Tibial artery (tissue), 4 donors: ENCODE data around the gene TTLL5.

ENCODE experiments used
- DNase-seq, 2 donors: peaks; one replicate each; pipeline ENCODE4 v3.0.0-alpha.2; 2019
- H3K27ac ChIP-seq, 2 donors: fragments of 200-600 bp; sonication (generic) in 1 of 2; 1 replicate in 1 of 2; 2 replicates in 1 of 2; pipeline ENCODE4 v1.5.1; 2018 to 2019; ENCODE audit warnings: mild to moderate bottlenecking in 1 of 2
- H3K27me3 ChIP-seq, 2 donors: fragments of 200-600 bp; sonication (generic) in 1 of 2; one replicate each; pipeline versions ENCODE4 v1.5.1 to v1.6.0; 2016 to 2019
- H3K36me3 ChIP-seq, 3 donors: fragments of 200-600 bp; sonication (generic) in 2 of 3; one replicate each; pipeline ENCODE4 v1.5.1; 2016 to 2019; ENCODE audit warnings: mild to moderate bottlenecking in 2 of 3
- H3K4me1 ChIP-seq, 4 donors: fragments of 200-600 bp; sonication (generic) in 2 of 4; 1 replicate in 3 of 4; 2 replicates in 1 of 4; pipeline ENCODE4 v1.5.1; 2016 to 2019
- H3K4me3 ChIP-seq, 2 donors: fragments of 200-600 bp; sonication (generic) in 1 of 2; 1 replicate in 1 of 2; 2 replicates in 1 of 2; pipeline ENCODE4 v1.5.1; 2018 to 2019; ENCODE audit warnings: mild to moderate bottlenecking in 2 of 2
- H3K9me3 ChIP-seq, 3 donors: fragments of 200-600 bp; sonication (generic) in 1 of 3; one replicate each; pipeline ENCODE4 v1.5.1; 2016 to 2019
- intact Hi-C: fragments of 100-400 bp; cut with DNase I; formaldehyde crosslinking; loops from one replicate; pipeline ENCODE4 v1.15.0; 2023; ENCODE audit warnings: low total_unique reads
- TF ChIP-seq, protein P1 (sequence below), 2 experiments: fragments of 200-600 bp in 1 of 2; fragments of 450-650 bp in 1 of 2; IDR thresholded peaks; one replicate each; pipeline ENCODE4 v1.5.1; 2017 to 2019; ENCODE audit warnings: antibody characterized with exemption in 2 of 2, mild to moderate bottlenecking in 1 of 2, moderate library complexity in 1 of 2

Gene TTLL5

DNA sequence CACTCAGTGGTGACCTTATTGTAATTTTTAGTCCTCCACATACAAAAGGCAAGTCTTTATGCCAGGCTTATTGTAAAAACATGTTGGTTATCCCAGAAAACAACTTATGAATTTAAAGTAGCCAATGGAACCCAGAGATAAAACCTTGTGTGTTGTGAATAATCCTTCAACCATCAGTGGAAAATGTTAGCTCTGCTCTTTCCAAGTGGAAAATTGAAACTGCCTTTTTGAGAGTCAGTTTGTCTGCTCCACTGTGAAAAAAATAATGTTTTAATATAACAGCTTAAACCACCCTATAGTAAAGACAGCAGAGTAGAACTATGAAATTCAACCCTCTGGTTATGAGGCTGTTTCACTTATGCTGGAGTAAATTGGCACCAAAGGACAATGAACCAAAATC lies 112.0 kb downstream of the TTLL5 start:
- TF ChIP-seq, protein P1, sequence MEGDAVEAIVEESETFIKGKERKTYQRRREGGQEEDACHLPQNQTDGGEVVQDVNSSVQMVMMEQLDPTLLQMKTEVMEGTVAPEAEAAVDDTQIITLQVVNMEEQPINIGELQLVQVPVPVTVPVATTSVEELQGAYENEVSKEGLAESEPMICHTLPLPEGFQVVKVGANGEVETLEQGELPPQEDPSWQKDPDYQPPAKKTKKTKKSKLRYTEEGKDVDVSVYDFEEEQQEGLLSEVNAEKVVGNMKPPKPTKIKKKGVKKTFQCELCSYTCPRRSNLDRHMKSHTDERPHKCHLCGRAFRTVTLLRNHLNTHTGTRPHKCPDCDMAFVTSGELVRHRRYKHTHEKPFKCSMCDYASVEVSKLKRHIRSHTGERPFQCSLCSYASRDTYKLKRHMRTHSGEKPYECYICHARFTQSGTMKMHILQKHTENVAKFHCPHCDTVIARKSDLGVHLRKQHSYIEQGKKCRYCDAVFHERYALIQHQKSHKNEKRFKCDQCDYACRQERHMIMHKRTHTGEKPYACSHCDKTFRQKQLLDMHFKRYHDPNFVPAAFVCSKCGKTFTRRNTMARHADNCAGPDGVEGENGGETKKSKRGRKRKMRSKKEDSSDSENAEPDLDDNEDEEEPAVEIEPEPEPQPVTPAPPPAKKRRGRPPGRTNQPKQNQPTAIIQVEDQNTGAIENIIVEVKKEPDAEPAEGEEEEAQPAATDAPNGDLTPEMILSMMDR (IDR thresholded peaks at IDR 0.05): no peak
- no peak for DNase-seq
- Histone ChIP-seq H3K27me3 (no peaks in the 10 kb centered on the region), H3K9me3 (no peaks in the 10 kb centered on the region), H3K27ac (no peak overlapping the region), H3K4me1 (peaks cover 0 to 17% (median 6%) of the 10 kb centered on the region in 4 donors), H3K4me3 (no peak overlapping the region), H3K36me3 (peaks cover 5 to 15% (median 6%) of the 10 kb centered on the region in 3 donors)
- intact Hi-C loops: no loop called here

DNA sequence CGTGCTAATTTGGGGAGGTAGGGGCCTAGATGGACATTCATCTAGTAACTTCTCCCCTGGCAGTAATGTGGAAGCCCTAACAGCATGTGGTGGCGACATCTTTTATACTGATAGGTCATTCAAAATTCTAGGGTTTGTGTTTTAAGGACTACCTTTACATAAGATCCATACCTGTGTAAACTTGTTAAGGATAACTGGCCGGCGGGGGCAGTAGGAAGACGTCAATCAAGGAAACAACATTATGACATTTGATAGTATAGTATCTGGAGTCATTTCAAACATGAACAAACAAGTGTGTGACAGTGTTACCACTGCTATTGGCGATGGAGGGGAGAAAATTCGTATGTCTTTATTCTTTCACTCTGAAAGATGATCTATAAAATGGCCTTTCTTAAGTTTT lies 120.0 kb downstream of the TTLL5 start:
- TF ChIP-seq, protein P1 (IDR thresholded peaks at IDR 0.05): no peak
- Histone ChIP-seq H3K9me3 (no peaks in the 10 kb centered on the region), H3K27ac (no peak overlapping the region), H3K4me3 (no peak overlapping the region), H3K4me1 (no peaks in the 10 kb centered on the region), H3K36me3 (peaks cover 14 to 39% (median 38%) of the 10 kb centered on the region in 3 donors), H3K27me3 (no peaks in the 10 kb centered on the region)
- no peak for DNase-seq
- intact Hi-C loops: no loop called here

DNA sequence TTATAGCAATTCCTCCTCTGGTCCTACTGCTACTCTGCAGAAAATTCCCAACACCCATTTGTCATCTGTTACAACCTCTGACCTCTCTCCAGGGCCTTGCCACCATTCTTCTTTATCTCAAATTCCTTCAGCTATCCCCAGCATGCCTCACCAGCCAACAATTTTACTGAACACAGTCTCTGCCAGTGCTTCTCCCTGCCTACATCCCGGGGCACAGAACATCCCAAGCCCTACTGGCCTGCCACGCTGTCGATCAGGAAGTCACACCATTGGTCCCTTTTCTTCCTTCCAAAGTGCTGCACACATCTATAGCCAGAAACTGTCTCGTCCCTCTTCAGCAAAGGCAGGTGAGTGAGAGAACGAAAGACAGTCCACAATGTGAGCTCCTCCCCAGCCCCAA lies 122.1 kb downstream of the TTLL5 start:
- intact Hi-C loops: no loop called here

DNA sequence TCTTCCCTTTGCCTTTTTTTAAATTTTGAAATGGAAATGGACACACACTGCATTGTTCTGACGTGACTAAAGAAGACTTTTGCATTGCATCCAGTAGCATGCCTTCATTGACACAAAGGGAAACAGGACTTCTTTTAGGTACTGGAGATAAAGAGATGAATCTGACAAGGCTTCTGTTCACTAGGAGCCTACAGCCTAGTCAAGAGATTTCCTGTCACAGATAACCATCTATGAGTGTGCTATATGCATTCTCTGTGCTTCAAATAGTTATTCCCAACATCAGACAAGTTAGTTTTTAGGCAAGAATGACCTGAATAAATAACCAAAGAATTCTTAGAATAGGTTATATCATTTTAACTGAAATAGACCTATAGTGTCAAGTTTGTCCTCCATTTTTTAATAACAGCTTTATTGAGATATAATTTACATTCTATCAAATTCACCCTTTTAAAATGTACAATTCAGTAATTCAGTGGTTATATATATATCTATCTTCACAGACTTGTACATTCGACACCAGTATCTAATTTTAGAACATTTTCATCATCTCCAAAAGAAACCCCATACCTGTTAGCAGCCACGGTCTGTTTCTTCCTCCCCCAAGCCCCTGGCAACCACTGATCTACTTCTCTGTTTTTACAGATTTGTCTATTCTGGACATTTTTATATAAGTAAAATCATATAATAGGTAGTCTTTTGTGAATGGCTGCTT lies 122.7 kb downstream of the TTLL5 start:
- intact Hi-C loops: no loop called here
- no peak overlapping the region for H3K27ac ChIP-seq
- TF ChIP-seq, protein P1 (IDR thresholded peaks at IDR 0.05): no peak

More for the DNA sequence above, 122.1 kb downstream of the TTLL5 start:
- H3K9me3 ChIP-seq: no peaks in the 10 kb centered on the region
- TF ChIP-seq, protein P1 (IDR thresholded peaks at IDR 0.05): no peak
- no peaks in the 10 kb centered on the region for H3K4me1 ChIP-seq
- H3K27me3 ChIP-seq: no peaks in the 10 kb centered on the region
- H3K27ac ChIP-seq: no peak overlapping the region
- H3K4me3 ChIP-seq: no peak overlapping the region
- no peak for DNase-seq
- H3K36me3 ChIP-seq: peaks cover 14 to 38% (median 34%) of the 10 kb centered on the region in 3 donors

DNA sequence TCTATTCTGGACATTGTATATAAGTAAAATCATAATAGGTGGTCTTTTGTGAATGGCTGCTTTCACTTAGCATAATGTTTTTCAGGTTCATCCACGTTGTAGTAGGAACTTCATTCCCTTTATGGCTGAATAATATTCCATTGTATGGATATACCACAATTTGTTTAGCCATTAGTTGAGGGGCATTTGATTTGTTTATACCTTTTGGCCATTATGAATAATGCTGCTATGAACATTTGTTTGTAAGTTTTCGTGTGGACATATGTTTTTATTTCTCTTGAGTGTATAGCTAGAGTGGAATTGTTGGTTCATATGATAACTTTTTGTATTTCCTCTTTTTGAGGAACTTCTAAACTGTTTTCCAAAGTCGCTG lies 123.3 kb downstream of the TTLL5 start:
- no peak overlapping the region for H3K27ac ChIP-seq
- no peaks in the 10 kb centered on the region for H3K9me3 ChIP-seq
- no peaks in the 10 kb centered on the region for H3K27me3 ChIP-seq
- H3K4me3 ChIP-seq: no peak overlapping the region
- H3K36me3 ChIP-seq: peaks cover 18 to 38% (median 34%) of the 10 kb centered on the region in 3 donors
- intact Hi-C loops: no loop called here
- TF ChIP-seq, protein P1 (IDR thresholded peaks at IDR 0.05): no peak
- no peaks in the 10 kb centered on the region for H3K4me1 ChIP-seq
- no peak for DNase-seq

More for the DNA sequence above, 122.7 kb downstream of the TTLL5 start:
- Histone ChIP-seq H3K27me3 (no peaks in the 10 kb centered on the region), H3K9me3 (no peaks in the 10 kb centered on the region), H3K36me3 (peaks cover 16 to 38% (median 34%) of the 10 kb centered on the region in 3 donors), H3K4me1 (no peaks in the 10 kb centered on the region), H3K4me3 (no peak overlapping the region)
- no peak for DNase-seq
